ENCODE results near the gene OR1C1.

GRCh38 chr1:247748041-247748440, 12.3 kb downstream of the OR1C1 start, which contains the start of gene OR14A2:
- no peak for TF ChIP-seq CTCF (IDR thresholded peaks at IDR 0.05)
- TF ChIP-seq POLR2A (IDR thresholded peaks at IDR 0.05), result no peak
